ENCODE measurements around the gene SLC23A3.
A peak's percentile ranks its signal among the peaks of the same experiment; 100 is the strongest.

The SLC23A3 gene

GRCh38 chr2:219175928-219176817, 6.3 kb upstream of the SLC23A3 start:
- peak in 2 of 5 donors; percentile 6 to 27 for DNase-seq

GRCh38 chr2:219175486-219175885, 5.7 kb upstream of the SLC23A3 start:
- DNase-seq = no peak

GRCh38 chr2:219174801-219175200, 5.0 kb upstream of the SLC23A3 start:
- no peak for DNase-seq

GRCh38 chr2:219174146-219174545, 4.3 kb upstream of the SLC23A3 start:
- DNase-seq = no peak

GRCh38 chr2:219173176-219173575, 3.3 kb upstream of the SLC23A3 start:
- DNase-seq = no peak

- no peak for DNase-seq
These were observed 2.7 kb upstream of the SLC23A3 start for GRCh38 chr2:219172231-219173154.

- DNase-seq = peak in 2 of 5 donors; percentile 21 to 25
These were observed 1.4 kb upstream of the SLC23A3 start for GRCh38 chr2:219171231-219171651.

- DNase-seq = no peak
These were observed 897 bp downstream of the SLC23A3 start for GRCh38 chr2:219168932-219169331.

GRCh38 chr2:219168526-219168925, 1.3 kb downstream of the SLC23A3 start:
- DNase-seq = no peak

- no peak for DNase-seq
These were observed 1.8 kb downstream of the SLC23A3 start for GRCh38 chr2:219167997-219168396.

- DNase-seq = no peak
These were observed 4.5 kb downstream of the SLC23A3 start for GRCh38 chr2:219165058-219165911.

- DNase-seq = no peak
These were observed 6.7 kb downstream of the SLC23A3 start for GRCh38 chr2:219163156-219163555.

GRCh38 chr2:219161097-219161496, 8.7 kb downstream of the SLC23A3 start:
- DNase-seq = no peak

- peak; percentile 78 to 92 (median 84) for DNase-seq
These were observed 9.4 kb downstream of the SLC23A3 start, which contains the start of gene NHEJ1 for GRCh38 chr2:219160186-219161017. Gene NHEJ1 (minus strand): TSS chr2:219160815. CDS start chr2:219158362, 2,453 bp downstream.

- no peak for DNase-seq
These were observed 10.1 kb downstream of the SLC23A3 start for GRCh38 chr2:219159771-219160185.

GRCh38 chr2:219158586-219158985, 11.2 kb downstream of the SLC23A3 start:
- DNase-seq = no peak

GRCh38 chr2:219158025-219158424, 11.8 kb downstream of the SLC23A3 start:
- DNase-seq = no peak

- no peak for DNase-seq
These were observed 12.4 kb downstream of the SLC23A3 start for GRCh38 chr2:219157396-219157795.

GRCh38 chr2:219155054-219155644, 14.7 kb downstream of the SLC23A3 start:
- peak in 2 of 5 donors; percentile 34 to 63 for DNase-seq

- no peak for DNase-seq
These were observed 20.2 kb downstream of the SLC23A3 start for GRCh38 chr2:219149667-219150066.

GRCh38 chr2:219142329-219142728, 27.5 kb downstream of the SLC23A3 start:
- no peak for DNase-seq

Data from T-helper 1 cell (primary cell).